Ovary (tissue), 3 donors: Measurements from ENCODE around the gene GIN1.

Source experiments
- EP300 ChIP-seq: sonication (generic); formaldehyde crosslinking; IDR thresholded peaks from one replicate; pipeline ENCODE4 v1.6.1; 2017; ENCODE audit warnings: antibody characterized with exemption
- POLR2A ChIP-seq: fragments of 450-650 bp; IDR thresholded peaks from one replicate; pipeline ENCODE4 v1.6.1; 2017; ENCODE audit warnings: antibody characterized with exemption, mild to moderate bottlenecking, moderate library complexity
- TF ChIP-seq, protein P1 (sequence below), 3 donors: fragments of 450-650 bp in 2 of 3; fragments of 200-600 bp in 1 of 3; IDR thresholded peaks; one replicate each; pipeline versions ENCODE4 v1.5.1 to v1.8.0; 2016 to 2022; ENCODE audit warnings: antibody characterized with exemption in 3 of 3, mild to moderate bottlenecking in 1 of 3
- donor health status: DM: no; HTN: no; CAD: no.

DNA sequence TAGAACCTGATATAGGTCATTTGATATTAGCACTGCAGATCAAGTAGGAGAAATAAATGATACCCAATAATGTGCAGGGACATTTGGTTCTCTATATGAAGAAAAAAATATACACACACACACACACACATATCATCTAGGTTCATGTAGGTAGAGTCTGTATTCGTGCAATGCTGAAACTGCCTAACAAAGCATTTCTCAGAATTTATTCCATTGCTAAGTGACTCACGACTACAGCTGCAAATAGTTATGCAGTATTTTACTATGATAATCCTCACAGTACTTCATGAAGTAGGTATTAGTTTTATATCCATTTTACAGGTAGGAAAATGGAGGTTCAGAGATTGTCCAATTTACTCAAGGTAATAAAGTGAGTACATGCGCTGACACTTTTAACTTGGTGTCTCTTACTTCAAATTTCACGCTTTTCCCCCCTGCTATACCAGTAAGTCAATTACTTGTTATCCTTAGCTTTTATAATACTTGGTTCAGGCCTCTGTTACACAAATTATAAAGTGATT is 2.4 kb downstream of the GIN1 start:
- TF ChIP-seq, protein P1, sequence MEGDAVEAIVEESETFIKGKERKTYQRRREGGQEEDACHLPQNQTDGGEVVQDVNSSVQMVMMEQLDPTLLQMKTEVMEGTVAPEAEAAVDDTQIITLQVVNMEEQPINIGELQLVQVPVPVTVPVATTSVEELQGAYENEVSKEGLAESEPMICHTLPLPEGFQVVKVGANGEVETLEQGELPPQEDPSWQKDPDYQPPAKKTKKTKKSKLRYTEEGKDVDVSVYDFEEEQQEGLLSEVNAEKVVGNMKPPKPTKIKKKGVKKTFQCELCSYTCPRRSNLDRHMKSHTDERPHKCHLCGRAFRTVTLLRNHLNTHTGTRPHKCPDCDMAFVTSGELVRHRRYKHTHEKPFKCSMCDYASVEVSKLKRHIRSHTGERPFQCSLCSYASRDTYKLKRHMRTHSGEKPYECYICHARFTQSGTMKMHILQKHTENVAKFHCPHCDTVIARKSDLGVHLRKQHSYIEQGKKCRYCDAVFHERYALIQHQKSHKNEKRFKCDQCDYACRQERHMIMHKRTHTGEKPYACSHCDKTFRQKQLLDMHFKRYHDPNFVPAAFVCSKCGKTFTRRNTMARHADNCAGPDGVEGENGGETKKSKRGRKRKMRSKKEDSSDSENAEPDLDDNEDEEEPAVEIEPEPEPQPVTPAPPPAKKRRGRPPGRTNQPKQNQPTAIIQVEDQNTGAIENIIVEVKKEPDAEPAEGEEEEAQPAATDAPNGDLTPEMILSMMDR (IDR thresholded peaks at IDR 0.05): no peak
- TF ChIP-seq POLR2A (no peak), EP300 (no peak)
